Measurements from ENCODE around the gene PTPRD.

PTPRD gene

DNA sequence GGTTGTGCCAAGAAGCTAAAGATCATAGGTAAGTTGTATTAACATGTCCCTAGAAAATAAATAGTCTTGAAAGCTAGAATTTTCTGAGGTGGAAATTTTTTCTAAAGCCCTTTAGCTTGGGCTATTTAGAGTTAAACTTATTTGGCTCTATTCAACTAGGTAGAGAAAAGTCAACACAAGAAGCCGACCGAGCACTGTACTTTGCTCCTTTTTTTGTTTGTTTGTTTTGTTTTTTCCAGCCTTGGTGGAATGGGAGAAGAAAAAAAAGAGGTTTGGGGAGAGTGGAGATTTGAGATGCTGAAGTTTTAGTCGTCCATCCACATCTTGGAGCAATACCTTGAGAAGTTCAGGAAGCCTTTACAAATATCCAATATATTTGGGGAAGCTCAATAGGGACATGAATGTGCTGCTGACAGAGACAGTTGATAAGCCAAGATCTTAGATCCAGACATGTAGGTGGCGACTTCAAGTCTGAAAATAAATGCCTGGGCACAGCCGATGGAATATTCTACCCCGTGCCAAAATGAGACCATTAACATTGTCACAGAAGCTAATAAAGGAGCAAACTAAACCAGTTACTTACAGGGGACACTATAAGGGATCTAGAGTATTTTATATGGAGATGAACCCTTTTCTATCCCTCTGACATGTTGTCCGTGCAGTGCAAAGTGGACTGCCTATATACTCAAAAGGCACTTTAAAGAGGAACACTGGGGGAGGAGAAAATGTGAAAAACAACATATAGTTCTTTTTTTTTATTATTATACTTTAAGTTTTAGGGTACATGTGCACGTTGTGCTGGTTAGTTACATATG, 466.1 kb downstream of the PTPRD start:
- DNase-seq: no peak

DNA sequence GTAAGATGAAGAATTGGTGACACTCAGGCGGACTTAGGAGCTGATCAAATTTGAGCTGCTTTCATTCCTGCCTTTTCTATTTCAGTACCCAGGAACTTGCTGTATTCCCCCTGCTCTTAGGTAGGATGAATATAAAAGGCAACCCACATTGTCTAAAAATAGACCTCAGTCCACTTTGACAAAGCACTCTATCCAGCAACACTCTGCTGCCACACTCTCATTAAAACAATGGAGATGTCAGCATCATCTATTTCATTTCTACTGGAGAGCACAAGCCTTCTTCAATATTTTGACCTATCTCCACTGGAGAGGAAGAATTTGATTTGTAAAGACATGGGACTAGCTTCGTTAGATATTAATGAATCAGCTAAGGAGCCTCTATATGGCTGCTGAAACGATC, 468.4 kb downstream of the PTPRD start:
- no peak for DNase-seq

DNA sequence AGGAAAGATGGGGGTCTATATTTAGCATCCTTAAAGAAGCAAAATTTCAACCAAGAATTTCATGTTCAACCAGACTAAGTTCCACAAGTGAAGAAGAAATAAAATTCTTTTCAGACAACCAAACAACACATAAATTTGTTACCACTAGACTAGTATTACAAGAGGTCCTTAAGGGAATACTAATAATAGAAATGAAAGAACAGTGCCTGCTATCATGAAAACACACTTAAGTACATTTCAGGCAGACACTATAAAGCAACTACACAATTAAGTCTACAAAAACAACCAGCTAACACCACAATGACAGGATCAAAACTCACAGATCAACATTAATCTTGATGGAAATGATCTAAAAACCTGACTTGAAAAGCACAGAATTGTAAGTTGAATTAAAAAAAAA, 477.2 kb downstream of the PTPRD start:
- no peak for DNase-seq

DNA sequence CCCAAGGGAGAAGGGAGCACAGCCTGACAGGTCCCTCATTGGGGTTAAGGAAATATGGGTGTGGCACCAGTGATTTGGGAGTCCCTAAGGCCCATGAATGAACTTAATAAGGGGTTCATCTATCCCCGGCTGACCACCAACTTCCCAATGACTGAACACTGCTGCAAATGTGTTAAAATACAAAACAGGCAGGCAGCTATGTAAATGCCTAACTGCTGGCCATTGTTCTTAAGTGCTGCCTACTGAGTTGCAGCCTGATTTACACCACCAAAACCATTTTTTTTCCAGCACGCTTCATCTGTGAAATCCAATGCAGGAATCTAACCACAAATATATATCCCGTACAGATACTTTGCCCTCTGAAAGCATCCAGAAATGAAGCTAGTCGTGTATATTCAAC, 478.5 kb downstream of the PTPRD start:
- DNase-seq: no peak

DNA sequence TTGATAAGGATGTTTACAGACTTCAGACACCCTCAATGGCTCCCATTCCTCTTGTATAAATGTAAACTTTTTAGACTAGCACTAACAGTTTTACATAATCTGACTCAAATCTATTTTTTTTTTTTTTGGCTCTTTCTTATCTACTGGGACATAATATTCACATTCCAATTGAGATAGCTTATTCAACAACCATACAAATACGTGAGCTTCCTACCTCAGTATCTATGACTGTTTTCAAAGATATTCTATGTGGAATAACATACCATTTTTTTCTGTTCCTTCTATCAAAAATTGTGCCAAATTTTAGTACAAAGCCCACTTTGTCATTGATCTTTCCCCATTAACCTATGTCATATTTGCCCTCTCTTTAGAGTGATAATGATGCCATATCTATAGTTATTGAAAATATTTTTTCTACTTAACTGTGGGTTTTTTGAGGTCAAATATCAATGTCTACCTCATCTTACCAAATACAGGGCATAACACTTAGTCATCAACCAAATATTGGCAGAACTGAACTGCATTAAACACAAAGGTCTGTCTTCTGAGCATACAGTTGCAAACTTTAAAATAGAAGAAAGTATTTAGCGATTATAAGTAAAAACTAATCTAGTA, 482.6 kb downstream of the PTPRD start:
- DNase-seq: no peak

DNA sequence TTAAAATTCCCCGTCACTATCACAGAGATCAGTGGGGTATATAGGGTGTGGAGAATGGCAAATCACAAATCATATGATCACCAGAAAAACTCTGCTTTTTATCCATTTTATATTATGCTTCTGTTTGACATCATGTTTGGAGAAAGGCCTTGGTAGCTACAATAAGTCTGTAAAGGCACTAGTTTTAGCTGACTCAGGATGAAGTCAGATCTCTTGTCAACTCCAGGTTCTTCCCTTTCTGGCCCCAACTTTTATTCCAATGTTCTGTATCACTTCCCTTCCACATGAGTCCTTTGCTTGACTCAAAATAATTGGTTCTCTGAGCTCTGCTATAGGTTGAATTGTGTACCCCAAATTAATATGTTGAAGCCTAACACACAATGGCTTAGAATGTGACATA, 484.9 kb downstream of the PTPRD start:
- no peak for DNase-seq

DNA sequence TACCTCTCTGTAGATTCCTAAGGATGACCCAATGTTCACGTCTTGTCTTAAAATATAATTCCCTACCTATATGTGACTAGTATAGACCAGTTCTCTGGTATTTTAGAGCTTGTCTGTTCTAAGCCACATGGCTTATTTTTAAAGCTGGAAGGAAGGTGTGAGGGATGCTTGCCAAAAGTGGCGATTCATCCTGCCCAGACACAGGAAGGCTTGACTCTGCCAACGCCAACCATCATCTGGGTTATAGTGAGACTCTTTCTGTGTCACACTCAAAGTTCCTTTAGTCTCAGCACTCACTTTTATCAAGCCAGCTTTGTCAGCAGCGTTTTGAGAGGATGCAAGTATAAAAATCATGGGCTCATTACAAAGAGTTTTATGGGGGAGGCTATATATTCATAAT, 500.0 kb downstream of the PTPRD start:
- DNase-seq: no peak

DNA sequence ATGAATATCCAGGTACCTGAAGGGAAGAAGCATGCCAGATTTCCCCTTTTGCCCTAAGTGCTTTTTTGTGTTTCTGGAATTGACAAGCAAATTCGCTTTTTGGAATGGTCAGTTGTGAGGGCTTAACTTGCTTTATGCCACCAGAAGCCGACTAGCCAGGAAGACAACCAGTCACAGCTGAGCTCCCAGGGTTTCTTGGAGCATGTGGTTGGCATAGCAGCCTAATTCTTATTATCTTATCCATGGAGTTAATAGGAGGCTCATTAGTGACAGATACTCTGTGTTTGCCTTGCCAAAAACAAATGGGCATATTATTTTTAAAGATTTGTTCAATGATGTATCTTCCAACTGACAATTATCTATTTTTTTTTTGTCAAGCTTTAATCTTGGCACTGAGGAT, 500.7 kb downstream of the PTPRD start:
- DNase-seq: no peak

DNA sequence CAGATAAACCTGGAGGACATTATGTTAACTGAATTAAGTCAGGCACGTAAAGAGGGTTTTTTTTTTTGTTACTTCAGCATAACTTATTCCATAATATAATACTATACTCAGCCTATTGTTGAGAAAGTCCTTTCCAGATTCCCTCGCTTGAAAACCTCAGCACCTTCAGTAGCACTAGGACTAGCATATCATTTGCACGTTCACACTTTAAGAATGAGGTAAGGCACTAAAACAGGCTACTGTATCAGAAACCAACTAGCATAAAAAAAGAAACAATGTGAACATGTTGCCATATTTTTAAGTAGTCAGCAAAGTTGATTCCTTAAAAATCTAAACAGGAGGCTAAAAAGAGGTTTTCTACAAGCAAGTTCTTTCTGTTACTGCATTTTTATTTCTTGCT, 504.0 kb downstream of the PTPRD start:
- DNase-seq: no peak

DNA sequence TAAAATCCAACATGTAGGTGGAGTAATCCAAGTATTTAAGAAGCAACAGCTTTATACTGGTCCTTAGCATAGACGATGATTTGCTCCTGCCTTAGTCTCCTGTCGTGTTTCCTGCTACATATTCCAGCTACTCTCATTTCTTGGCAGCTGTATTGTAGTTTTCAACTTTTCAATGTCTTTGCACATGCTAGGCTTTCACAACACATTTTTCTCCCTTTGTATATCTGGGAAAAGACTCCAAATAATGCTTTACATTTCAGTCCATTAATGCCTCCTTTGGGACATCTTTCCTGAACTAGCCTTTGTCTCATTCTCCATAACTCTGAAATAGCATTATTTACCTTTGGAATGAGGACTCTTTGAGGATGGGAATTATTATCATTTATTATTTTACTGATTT, 508.0 kb downstream of the PTPRD start:
- DNase-seq: no peak

DNA sequence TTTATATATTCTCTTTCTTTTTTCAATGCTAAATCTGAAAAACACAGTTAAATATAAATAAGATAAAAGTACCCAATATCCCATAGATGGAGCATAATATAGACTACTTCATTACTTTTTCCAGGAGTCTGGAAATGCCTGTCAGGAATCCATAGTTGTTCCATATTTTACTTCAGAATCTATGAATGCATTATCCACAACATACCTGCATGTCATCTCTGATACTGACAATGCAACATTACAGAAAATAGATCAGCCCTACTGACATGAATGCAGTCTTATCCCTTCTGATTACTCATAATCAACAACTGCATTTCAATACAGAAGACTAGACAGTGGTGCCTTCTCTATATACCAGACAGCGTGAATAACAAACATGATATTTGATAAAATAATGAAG, 517.6 kb downstream of the PTPRD start:
- DNase-seq: no peak

DNA sequence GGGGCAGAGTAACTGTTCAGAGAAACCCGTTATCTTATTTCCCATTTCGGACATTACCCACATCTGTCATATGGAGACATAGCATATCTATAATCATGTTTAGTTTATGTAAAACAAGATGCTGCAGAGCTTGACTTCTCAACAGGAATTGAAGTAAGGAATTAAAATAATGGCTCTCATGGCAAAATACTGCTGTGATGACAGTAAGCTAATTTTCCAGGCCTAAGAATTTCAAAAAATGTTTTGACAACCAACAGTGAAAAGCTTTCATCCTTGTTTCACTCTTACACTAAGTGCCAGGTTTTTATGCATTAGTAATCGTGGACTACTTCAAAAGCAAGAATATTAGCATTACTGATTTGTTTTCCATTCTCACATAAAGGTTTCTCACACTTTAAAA, 518.2 kb downstream of the PTPRD start:
- DNase-seq: no peak

DNA sequence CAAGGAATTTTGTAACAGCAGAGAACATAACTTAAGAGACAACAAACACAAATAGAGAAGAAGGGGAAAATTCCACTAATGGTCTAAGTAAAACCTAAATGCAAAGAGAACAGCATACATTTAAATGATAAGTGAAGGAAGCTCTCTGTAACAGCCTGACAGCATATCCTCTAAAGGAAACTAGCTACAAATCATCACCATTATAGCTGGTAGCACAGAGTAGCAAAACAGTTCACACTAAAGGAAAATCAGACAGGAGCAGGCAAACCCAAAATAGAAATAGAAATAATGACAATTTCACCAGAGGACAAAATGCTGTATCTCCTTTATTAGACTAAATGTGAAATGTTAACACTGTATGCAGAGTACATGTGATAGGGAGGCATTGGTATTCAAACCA, 532.8 kb downstream of the PTPRD start:
- DNase-seq: no peak

DNA sequence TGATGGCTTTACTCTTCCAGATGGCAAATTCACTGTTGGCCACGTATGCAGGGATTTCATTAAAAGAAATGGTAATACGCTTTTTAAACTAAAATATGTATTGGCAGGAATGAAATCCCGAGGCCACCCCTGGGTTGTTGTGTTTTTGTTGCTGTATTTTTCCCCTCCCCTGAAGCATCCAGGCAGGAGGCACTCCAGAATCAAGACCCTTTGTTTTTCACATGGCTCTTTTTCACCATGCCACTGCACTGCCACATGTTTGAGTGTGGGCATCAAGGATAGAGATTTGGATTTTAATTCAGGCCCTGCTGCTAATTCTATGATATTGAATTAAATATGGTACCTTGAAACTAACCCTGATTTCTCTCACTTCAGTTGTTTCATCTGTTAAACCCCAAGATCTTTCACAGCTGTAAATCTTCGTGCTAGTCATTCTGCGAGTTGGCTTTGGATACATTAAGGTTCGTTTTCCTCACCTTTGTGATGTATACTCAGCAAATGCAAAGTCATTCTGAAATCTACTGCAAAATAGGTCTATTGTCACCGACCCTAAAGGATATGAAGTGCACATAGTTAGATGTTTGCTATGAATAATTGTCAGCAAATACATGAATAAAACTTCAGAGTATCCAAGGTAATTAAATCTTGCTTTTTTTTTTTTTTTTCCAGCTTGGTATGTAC, 533.4 kb downstream of the PTPRD start:
- DNase-seq: no peak

DNA sequence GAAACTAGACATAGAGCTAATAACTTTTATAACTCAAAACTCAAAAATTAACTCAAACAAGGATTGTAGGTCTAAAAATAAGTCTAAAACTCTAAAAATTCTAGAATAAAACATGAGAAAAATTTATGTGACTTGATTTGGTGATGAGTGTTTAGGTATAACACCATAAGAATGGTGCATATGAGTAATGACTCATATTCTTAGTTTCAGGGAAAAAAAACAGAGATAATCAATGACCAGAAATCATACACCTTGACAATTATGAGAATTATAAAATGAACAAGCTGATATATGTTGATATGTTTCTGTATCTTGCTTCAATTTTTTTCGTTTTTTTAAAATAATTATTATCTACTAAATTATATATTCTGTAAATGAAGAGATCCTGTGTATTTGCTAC, 541.2 kb downstream of the PTPRD start:
- no peak for DNase-seq

DNA sequence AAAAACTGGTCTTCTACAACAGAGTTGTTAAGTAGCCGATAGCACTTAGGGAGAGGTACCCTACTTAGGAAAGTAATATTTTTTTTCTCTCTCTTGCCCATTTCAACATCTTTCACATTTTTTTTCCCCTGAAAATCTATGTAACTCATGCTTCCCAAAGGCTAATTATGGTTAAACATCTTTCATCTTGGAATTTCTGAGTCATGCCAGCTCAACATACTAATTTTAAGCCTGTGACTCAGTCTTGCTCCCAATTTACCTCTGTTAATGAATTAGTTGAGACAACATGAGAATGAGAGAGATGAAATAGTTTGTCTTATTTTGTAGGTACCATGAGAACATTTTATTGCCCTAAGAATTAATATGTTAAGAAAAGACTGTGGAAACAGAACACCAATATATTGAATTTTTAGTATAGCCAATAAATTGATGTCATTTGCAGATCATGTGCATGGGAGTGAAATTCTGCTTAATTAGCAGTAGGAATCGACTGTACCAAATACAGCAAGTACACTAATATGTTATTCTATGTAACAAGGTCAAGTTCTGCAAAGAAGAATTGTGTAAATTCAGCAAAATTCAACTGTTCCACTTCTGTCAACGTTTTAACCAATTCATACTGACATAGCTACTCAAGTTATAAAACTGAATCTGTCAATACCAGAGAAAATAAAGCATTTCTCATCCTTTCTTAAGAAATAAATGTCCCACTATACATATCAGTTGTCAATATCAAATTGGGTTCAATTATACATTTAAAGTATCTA, 550.0 kb downstream of the PTPRD start:
- DNase-seq: no peak

DNA sequence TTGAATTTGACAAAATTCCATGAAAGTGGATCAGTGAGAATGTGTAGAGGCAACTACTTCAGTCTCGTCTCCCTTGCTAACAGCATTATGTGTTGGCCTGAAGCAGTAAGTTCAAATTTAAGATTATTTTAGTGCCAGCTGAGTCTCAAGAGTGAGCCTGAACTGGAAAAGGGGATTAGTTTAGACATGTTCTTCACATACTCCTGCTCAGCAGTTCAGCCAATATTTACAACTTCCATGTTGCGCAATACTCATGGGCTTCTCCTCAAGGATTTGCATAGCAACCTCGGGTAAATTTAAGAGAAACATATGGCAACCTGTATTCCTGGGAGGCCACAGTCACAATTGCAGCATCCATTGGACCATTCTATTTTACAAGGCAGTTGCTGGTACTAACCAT, 553.8 kb downstream of the PTPRD start:
- DNase-seq: peak; percentile 69

DNA sequence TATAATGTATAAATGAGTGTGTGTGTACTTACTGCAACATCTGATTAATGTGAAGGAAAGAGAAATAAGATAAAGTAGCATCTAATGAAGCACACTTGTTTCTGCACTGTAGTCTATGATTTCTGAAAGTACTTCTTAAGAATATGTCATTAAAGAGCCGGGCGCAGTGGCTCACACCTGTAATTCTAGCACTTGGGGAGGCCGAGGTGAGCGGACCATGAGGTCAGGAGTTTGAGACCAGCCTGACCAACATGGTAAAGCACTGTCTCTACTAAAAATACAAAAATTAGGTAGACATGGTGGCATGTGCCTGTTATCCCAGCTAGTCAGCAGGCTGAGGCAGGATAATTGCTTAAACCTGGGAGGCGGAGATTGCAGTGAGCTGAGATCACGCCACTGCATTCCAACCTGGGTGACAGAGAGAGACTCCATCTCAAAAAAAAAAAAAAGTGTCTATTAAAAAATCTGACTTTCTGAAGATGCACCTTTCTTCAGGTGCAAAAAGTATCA, 556.9 kb downstream of the PTPRD start:
- DNase-seq: no peak

DNA sequence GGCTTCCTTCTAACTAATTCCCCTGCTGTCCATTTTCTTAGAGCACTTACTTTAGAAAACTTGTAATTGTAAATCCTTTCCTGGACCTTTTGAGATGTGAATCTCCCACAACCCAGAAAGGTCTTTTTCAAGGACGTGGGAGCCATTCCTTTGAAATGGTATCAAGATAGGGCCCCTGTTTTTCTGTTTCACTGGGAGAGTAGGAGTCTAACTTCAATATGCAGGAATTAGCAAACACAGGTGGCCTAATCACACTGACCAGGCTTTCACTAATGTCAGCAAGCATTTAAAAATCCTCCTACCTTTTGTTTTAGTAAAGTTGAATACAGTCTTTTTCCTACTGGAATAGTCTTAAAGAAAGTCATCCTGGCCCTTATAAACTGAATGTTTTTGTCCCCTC, 558.3 kb downstream of the PTPRD start:
- DNase-seq: no peak

DNA sequence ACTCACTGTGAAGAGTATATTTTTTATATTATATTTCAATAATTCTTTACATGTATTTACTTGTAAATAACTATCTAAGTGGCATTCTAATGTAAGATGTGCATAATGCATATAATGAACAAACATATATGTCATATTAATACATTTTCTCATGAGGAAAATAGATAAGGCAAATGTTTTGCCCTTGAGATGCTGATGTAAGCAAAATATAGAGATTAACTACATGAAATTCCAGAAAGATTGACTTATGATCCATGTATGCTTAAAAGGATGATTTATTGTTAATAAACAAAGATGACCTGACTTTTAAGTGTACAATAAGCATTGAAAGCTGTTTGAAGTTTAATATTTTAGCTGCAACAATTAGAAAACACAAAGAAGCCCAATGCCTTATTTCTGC, 559.9 kb downstream of the PTPRD start:
- DNase-seq: no peak

DNA sequence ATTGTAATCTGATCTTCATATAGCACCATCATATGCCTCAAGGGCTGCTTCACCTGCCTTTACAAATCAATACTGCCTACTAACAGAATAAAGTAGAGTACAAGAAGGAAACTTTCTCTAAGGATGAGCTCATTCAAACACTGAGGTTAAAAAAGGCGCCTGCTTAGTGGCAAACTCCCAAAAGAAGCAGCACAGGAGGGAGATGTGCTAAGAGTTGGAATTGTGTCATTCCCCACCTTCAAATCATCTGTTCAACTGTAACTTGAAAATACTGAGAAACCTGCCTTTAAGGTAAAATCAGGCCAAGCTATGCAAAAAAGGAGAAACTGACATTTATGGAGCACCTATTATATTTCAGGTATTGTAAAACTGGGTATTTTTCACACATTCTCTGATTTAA, 560.6 kb downstream of the PTPRD start:
- DNase-seq: no peak

DNA sequence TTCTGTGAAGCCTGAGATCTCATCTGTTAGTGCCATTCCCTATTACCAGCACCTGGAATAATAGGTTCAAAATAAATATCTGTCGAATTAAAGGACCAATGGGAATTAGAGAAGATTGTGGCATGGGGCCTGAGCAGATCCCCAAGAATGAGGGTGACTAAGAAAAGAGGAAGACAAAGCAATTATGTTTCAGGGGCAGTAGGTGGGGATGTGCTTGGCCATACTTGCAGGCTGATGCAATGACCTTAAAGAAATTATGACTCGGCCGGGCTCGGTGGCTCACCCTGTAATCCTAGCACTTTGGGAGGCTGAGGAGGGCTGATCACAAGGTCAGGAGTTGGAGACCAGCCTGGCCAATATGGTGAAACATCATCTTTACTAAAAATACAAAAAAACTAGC, 562.8 kb downstream of the PTPRD start:
- DNase-seq: no peak

DNA sequence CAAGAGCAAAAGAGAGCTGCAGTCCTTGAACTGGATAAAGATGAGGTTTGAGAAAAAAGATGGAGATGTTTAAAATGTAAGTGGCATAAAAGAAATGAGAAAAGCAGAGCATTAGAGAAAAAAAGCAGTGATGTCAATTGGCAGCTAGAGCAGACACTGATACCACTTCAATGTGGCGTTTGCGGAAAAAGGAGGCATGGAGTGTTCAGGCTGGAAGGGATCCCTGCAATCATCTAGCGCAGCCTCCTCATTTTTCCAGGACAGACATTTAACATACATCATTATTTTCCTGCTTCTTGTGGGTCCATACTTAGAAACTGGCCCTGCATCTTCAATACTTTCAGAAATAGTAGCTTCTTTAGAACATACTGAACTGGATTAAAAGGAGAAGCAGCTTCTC, 563.8 kb downstream of the PTPRD start:
- DNase-seq: no peak
